T-helper 2 cell treated with Interferon-gamma antibody and Interleukin-4, amounts not matched to agents 100 ng/mL and 5 ng/mL, for 36 hours (primary cell): Measurements from ENCODE around the gene TRIM33. TPM values are rescaled to one million over a fixed set of nuclear protein-coding genes. Genes with fewer than 3 reads are reported as not detected.
"Not testable (repeated sequence)": the region's sequence is repeated elsewhere in the genome, so short reads cannot be mapped to it uniquely, and the experiment has no call there.

Source experiments
- intact Hi-C: fragments of 100-400 bp; cut with micrococcal nuclease; formaldehyde crosslinking; loops from one replicate; pipeline ENCODE4 v1.15.1; 2023
- total RNA-seq: library from RNA; stranded (reverse); gene quantifications from 2 replicates; pipeline ENCODE4 v1.2.3, GENCODE V29; 2022

TRIM33 gene
- total RNA-seq, 1 donor from 2014 or later: 39.6 TPM

GRCh38 chr1:114468710-114469468 is 42.1 kb downstream of the TRIM33 start:
- intact Hi-C loops: loop anchor here (2.0 to 5.0 kb wide), 2 partner anchors 22 to 38 kb away; no protein-coding TSS in a partner anchor

- intact Hi-C loops: loop anchor here (2.0 to 5.0 kb wide), 2 partner anchors 23 to 39 kb away; no protein-coding TSS in a partner anchor
Observed at GRCh38 chr1:114468047-114468446, 43.0 kb downstream of the TRIM33 start.

- intact Hi-C loops: loop anchor here (5.0 kb wide), 1 partner anchor 40 kb away; no protein-coding TSS in a partner anchor
Observed at GRCh38 chr1:114467491-114467890, 43.5 kb downstream of the TRIM33 start.

- intact Hi-C loops: loop anchor here (5.0 kb wide), 1 partner anchor 41 kb away; no protein-coding TSS in a partner anchor
Observed at GRCh38 chr1:114466334-114467014, 44.5 kb downstream of the TRIM33 start.

- intact Hi-C loops: no loop called here
Observed at GRCh38 chr1:114462963-114463362, 48.0 kb downstream of the TRIM33 start.

- intact Hi-C loops: no loop called here
Observed at GRCh38 chr1:114462341-114462740, 48.7 kb downstream of the TRIM33 start.

GRCh38 chr1:114458237-114458777 is 52.7 kb downstream of the TRIM33 start:
- intact Hi-C loops: no loop called here

- intact Hi-C loops: no loop called here
Observed at GRCh38 chr1:114457675-114458236, 53.2 kb downstream of the TRIM33 start.

- intact Hi-C loops: no loop called here
Observed at GRCh38 chr1:114456586-114456985, 54.4 kb downstream of the TRIM33 start.

- intact Hi-C loops: no loop called here
Observed at GRCh38 chr1:114455102-114455785, 55.8 kb downstream of the TRIM33 start.

GRCh38 chr1:114454539-114454938 is 56.5 kb downstream of the TRIM33 start:
- intact Hi-C loops: no loop called here

- intact Hi-C loops: no loop called here
Observed at GRCh38 chr1:114453361-114453784, 57.6 kb downstream of the TRIM33 start.

- intact Hi-C loops: no loop called here
Observed at GRCh38 chr1:114448370-114449036, 62.5 kb downstream of the TRIM33 start.

GRCh38 chr1:114446198-114446597 is 64.8 kb downstream of the TRIM33 start:
- intact Hi-C loops: no loop called here

GRCh38 chr1:114443226-114443625 is 67.8 kb downstream of the TRIM33 start:
- intact Hi-C loops: not testable (repeated sequence)

GRCh38 chr1:114441332-114441731 is 69.7 kb downstream of the TRIM33 start:
- intact Hi-C loops: no loop called here

- intact Hi-C loops: no loop called here
Observed at GRCh38 chr1:114439369-114439768, 71.6 kb downstream of the TRIM33 start.

- intact Hi-C loops: no loop called here
Observed at GRCh38 chr1:114437812-114438211, 73.2 kb downstream of the TRIM33 start.

- intact Hi-C loops: no loop called here
Observed at GRCh38 chr1:114436799-114437198, 74.2 kb downstream of the TRIM33 start.

- intact Hi-C loops: no loop called here
Observed at GRCh38 chr1:114435088-114435715, 75.8 kb downstream of the TRIM33 start.
